Measurements from ENCODE around the gene TPX2.
"Not testable (repeated sequence)": the region's sequence is repeated elsewhere in the genome, so short reads cannot be mapped to it uniquely, and the experiment has no call there.

TPX2 gene

GRCh38 chr20:31764641-31765305 is 25.7 kb downstream of the TPX2 start:
- no peak for DNase-seq

DNA sequence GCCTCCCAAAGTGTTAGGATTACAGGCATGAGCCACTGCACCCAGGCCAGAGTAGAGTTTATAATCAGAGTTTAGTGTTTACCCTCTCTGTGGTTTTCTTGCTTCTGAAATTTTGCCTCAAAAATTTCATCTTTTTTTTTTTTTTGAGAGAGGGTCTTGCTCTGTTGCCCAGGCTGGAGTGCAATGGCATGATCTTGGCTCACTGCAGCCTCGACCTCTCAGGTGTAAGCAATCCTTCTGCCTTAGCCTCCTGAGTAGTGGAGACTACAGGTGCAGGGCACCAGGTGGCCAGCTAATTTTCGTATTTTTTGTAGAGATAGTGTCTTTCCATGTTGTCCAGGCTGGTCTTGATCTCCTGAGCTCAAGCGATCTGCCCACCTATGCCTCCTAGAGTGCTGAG is 28.7 kb downstream of the TPX2 start:
- no peak for DNase-seq

DNA sequence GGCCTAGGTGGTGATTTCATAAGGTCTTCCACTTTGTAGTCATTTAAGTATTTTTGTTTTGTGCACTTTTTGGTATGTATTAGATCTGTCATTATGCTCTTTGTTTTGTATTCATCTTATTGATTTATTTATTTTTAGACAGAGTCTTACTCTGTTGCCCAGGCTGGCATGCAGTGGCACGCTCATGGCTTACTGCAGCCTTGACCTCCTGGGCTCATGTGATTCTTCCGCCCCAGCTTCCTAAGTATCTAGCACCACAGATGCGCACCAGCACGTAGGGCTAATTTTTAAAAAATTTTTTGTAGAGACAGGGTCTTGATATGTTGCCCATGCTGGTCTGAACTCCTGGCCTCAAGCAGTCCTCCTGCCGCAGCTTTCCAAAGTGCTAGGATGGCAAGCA is 30.6 kb downstream of the TPX2 start:
- no peak for DNase-seq

DNA sequence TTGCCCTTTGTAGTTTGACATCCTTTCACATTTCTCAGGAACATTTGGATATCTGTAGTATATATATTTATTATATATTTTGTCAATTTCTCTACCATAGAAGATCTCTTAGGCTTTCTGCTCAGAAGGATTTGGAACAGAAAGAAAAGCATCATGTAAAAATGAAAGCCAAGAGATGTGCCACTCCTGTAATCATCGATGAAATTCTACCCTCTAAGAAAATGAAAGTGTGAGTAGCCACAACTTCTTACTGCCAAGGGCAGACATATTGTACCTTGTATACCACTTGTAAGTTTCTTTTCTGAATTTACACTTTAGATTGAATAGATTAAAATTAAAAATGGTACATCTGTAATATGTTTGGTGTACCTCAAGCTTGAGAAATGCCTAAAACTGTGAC is 31.2 kb downstream of the TPX2 start:
- no peak for DNase-seq

DNA sequence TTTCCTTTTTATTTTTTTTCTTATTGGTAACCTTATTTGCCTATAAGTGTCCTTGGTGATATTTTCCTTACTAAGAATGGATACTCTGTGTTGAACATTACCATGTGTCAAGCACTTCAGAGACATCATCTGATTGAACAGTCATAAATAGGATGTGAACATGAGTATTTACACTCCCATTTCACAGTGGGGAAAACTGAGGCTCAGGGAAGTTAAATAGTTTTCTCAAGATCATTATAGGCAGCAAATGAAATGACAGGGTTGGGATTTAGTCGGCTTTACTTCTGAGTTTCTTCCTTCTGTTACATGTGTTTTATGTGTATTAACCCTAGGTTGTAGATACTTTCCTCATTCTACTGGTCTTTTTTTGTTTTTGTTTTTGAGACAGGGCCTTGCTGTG is 35.3 kb downstream of the TPX2 start:
- DNase-seq: no peak

GRCh38 chr20:31780839-31781238 is 41.7 kb downstream of the TPX2 start:
- no peak for DNase-seq

DNA sequence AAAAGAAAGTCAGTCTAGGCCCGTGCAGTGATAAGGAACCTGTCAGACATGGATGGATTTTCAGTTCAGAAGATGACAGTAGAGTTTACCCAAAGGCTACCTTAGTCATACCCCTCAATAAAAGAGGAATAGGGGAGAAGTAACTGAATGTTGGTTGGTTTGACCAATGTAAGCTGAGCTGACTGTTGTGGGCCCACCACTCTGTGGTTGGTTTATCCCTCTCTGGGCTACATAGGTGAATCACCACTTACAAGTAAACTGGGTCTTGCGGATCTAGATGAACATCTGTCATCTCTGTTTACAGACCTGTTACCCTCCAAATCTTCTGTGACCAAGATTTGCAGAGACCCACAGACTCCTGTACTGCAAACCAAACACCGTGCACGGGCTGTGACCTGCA is 42.9 kb downstream of the TPX2 start:
- DNase-seq: no peak

DNA sequence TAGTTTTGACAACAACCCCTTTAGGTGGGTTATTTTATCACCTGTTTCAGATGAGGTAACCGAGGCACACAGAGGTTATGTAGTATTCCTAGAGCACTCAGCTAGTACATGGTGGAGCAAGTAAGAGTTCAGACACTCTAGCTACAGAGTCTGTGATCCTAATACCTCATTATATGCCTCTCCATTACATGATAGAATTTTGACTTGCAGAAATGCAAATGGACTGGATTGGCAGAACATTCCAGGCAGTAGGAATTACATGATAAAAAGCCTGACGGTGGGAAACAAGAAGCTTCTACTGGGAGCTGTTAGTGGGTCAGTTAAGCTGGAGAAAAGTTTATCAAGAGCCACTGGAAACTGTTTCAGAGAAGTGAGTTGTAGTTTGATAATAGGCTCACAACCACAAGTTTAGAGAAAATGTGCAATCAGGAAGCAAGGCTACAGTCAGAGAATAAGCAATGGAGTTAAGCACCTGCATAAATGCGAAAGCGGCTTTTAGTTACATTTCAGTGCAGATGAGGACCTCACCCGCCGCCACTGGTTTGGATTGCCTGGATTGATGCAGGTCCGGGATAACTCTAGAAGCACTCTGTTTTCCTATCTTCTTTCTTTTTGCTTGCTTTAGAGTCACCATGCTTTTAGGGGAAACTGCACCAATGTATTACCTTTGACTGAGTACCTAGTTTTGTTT is 45.4 kb downstream of the TPX2 start:
- no peak for DNase-seq

DNA sequence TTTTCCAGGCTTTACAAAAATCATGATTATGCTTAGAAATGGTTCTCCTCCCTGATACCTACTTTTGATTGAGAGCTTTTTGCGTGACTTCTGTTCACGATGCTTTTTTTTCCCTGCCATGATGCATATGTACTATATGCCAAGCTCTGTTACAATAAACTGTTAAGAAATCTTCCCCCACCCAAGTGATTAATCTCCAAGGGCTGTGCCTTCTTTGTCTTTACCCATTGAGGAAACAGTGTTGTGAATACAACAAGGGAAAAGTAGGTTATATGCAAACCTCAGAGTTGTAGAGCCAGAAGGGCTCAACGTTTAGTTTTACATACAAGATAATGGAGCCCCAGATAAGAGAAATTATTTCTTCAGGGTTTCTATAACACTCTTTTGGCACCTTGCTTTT is 46.0 kb downstream of the TPX2 start:
- no peak for DNase-seq

- DNase-seq: no peak
These were observed 49.5 kb downstream of the TPX2 start for GRCh38 chr20:31788578-31788977.

DNA sequence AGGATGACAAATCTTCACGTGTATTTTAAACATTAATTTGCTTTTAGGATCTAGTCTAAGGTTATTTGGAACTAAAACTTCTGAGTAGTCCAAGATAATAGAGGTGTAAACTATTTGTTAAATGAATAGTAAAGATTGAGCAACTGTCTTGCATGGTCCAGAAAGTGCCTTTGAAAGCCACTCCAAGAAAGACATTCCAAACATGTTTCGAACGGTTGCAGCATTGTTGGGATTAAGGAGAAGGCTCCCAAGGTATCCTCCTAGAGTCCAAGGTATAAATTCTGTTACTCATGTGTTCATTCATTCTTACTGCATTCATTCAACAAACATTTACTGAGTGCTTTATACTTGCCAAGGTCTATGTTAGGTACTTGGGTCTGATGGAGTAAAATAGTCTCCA is 51.3 kb downstream of the TPX2 start:
- no peak for DNase-seq

GRCh38 chr20:31797364-31797763 is 58.3 kb downstream of the TPX2 start:
- DNase-seq: no peak

GRCh38 chr20:31801508-31801907 is 62.4 kb downstream of the TPX2 start:
- no peak for DNase-seq

- DNase-seq: no peak
These were observed 64.6 kb downstream of the TPX2 start for GRCh38 chr20:31803552-31804291.

DNA sequence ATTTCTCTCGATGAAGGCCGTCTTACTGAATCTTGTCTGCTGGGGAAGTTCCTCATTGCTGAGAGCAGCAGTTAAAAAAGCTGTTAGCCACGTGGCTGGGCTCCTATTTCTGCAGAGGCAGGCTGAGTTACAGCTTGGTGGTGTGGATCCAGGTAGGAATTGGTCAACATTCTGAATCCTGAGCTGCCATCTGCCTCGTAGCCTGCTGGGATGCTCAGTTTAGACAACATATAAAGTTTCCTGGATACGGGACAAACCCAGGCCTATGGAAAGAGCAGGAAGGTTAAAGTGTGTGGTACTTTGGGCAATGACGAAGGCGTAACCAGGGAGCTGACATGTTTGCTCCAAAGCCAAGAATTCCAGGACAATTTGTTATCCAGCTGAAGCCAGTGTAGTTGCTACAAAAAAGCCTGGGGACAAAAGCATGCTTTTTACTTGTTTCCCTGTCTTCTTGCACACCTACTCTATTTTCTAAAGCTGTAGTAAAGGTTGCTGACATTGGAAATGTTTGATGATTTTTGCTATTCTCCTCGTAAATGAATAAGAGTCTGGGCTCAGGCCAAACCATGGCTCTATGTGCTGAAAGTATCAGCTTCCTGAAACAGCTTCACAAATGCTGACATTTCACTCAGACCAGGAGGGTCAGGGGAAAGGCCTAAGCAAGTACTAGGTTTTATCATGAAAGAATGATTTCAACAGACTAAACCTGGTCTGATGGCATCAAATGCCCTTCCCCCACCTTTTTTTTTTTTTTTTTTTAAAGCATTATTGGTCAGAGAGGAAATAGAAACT is 67.7 kb downstream of the TPX2 start:
- DNase-seq: no peak

DNA sequence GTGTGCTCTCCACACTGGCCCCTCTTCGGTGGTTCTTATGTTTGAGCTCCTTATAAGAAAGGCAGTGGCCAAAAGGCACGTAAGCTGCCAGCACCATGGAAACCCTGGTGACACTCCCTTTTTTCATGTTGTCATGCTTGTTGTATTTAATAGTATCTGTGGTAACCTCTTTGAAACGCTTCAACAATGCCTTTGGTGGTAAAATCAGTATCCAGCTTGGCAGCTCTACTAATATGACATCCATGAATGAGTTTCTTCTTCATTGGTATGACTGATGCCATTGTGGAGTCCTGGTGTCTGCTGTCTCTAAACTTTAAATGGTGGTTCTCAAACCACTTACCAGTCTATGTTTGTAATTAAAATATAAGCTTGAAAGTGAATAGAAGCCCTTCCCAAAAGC is 69.4 kb downstream of the TPX2 start:
- DNase-seq: no peak

DNA sequence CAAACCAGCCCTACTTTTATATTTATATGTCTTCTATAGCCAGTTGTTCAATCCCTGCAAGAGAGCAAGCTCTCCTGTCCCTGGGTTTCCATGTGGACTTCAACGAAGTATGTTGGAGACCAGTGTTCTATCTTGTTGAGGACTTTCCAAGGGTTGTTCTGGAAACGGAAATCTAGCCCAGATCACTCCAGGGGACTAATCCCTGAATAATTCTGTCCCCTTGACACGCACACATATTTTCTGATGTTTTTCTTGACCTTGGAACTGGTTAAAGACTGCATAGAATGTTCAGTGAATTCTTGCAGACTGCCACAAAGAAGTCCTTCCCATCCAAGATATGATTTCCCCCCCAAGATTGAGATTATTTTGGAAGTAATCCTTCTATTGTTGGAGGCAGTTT is 70.6 kb downstream of the TPX2 start:
- no peak for DNase-seq

- DNase-seq: no peak
These were observed 72.1 kb downstream of the TPX2 start for GRCh38 chr20:31811198-31811597.

- peak; percentile 71 for DNase-seq
These were observed 73.0 kb downstream of the TPX2 start for GRCh38 chr20:31811796-31812728.

- DNase-seq: no peak
These were observed 74.5 kb downstream of the TPX2 start for GRCh38 chr20:31813611-31814010.

DNA sequence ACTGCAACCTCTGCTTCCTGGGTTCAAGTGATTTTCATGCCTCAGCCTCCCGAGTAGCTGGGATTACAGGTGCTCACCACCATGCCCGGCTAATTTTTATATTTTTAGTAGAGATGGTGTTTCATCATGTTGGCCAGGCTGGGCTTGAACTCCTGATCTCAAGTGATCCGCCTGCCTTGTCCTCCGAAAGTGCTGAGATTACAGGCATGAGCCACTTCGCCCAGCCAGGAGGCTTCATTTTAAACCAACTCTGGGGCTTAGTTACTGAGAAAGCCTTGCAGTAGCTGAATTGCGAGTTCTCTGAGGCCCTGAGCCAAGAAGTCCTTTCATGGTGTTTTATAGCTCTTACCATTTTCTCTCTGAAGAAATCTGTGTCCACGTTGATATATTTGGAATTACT is 75.1 kb downstream of the TPX2 start:
- DNase-seq: not testable (repeated sequence)

All from femur (tissue), 1 donor.